GM18870 (cell line): ENCODE measurements around the gene RPL34.
A peak's percentile ranks its signal among the peaks of the same experiment; 100 is the strongest.

Experiments used
- ATAC-seq: cut with Tn5 transposase; IDR thresholded peaks from one replicate; pipeline ENCODE4 v1.9.1; 2021; ENCODE audit warnings: moderate library complexity; ENCODE audit not compliant: unreplicated experiment

RPL34 gene

GRCh38 chr4:108622828-108623227 lies 2.5 kb downstream of the RPL34 start:
- ATAC-seq: no peak

DNA sequence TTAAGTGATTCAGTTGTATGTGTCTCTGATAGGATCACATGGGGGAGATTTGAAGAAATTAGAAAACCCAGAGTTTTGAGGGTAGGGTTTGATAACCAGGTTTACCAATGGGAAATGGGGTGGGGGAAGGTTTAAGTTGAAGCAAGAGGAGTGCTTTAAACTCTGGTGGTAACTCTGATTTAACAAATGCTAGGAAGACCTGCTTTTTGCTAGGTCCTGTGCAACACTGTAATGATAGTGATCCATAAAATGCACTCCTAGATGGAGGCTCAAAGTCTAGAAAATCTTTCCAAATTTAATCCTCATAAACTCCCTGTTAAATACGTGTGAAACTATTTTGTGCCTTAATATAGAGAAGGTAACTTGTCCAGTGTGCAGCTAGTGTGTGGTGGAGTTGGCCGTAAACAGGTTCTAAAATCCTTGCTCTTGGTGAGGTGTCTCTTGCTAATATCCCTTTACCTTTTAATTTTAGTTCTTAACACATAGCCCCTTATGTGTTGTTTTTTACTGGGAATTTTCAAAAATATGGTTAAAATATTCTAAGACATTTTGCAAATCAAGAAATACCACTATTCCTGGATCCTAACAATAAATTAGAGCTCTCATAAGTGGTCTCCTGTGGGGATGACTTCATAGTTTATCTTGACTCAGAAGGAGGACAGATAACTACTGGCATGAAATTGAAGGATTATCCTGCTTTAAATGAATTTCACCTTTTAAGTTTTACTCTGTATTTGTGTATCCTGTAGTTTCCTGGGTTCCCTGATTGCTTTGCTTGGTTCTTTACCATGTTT lies 4.1 kb downstream of the RPL34 start:
- no peak for ATAC-seq

DNA sequence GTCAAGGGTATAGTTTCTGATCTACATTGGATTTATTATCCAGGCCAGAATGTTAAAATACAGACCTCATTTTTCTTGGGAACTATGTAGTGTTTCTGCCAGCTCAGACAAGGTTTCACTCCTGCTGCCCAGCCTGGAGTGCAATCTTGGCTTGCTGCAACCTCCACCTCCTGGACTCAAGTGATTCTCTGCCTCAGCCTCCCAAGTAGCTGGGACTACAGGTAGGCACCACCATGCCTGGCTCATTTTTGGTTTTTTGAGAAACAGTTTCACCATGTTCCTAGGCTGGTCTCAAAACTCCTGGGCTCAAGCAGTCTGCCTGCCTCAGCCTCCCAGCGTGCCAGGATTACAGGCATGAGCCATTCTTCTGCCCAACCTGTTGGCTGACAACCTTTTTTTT lies 5.7 kb downstream of the RPL34 start:
- no peak for ATAC-seq

DNA sequence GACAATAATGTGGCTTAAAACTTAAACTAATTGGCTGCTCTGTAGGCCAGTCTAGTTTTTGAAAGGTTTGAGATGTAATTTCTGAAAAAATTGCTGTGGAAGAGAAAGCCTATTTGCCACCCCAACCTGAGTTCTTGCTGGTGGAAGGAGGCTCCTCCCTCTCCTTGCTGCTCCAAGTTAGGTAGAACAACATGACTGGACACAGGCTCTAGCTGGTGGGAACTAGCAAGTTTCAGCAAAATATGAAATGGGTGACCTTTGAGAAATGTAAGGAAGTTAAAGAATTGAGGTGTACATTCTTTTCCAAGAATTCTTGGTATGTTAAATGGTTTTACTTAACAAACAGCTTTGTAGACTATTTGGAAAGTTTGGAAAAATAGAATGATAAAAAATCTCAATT lies 8.0 kb downstream of the RPL34 start:
- no peak for ATAC-seq

- no peak for ATAC-seq
Observed at GRCh38 chr4:108635070-108635655, 14.8 kb downstream of the RPL34 start.

- no peak for ATAC-seq
Observed at GRCh38 chr4:108636246-108636645, 15.9 kb downstream of the RPL34 start.

GRCh38 chr4:108637856-108638255 lies 17.5 kb downstream of the RPL34 start:
- ATAC-seq: no peak

GRCh38 chr4:108644237-108644636 lies 23.9 kb downstream of the RPL34 start:
- no peak for ATAC-seq

GRCh38 chr4:108646706-108647105 lies 26.3 kb downstream of the RPL34 start:
- no peak for ATAC-seq

GRCh38 chr4:108649863-108650211 lies 29.5 kb downstream of the RPL34 start:
- ATAC-seq: peak; percentile 25

- ATAC-seq: peak; percentile 95
Observed at GRCh38 chr4:108650212-108651013, 30.0 kb downstream of the RPL34 start, which contains the start of gene OSTC. OSTC (plus strand) TSS chr4:108650599; CDS start chr4:108650656, 57 bp downstream.

DNA sequence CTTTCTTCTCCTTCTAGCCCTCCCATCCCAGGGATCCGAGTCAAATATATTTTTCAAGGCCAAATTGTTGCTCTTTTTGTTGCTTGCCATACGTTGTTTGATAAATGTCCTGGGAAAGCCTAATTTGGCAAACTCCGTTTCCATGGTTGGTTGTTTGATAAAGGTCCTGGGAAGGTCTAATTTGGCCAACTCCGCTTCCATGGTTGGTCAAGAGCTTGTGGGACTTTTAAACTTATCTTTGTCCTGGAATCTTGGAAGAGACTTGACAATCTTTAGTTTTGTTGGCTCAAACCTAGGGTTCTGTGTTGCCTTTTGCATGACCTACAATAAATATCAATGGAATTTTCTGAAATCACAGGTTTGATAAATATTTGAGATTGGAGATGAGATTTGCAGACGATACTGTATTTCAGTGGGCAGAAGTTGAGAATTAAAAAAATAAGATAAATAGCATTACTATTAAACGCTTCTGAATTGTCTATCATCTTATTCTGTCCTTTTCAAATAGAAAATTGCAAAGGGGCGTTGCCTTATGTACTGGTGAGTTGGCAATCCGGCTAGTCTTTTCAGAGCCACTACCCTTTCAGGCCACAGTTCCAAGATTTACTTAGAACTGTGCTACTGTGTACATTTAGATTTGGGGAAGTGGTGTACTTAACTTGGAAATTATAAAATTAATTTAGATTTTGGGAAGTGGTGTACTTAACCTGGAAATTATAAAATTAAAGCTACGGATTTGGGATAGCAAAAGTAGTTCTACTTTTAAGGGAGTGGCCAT lies 30.8 kb downstream of the RPL34 start:
- ATAC-seq: no peak

- no peak for ATAC-seq
Observed at GRCh38 chr4:108662629-108663028, 42.3 kb downstream of the RPL34 start.

- no peak for ATAC-seq
Observed at GRCh38 chr4:108674356-108674977, 54.1 kb downstream of the RPL34 start.
